HepG2 (cell line): ENCODE measurements around the gene ASL. TPM values are rescaled to one million over a fixed set of nuclear protein-coding genes. Genes with fewer than 3 reads are reported as not detected.
A peak's percentile ranks its signal among the peaks of the same experiment; 100 is the strongest.

ENCODE experiments used
- ATAD3A ChIP-seq: sonication (generic); formaldehyde crosslinking; IDR thresholded peaks from 2 replicates; pipeline ENCODE4 v1.4.0; 2020; ENCODE audit warnings: missing genetic modification reagents
- CTCF ChIP-seq: sonication (generic); formaldehyde crosslinking; IDR thresholded peaks from 2 replicates; pipeline ENCODE4 v1.5.0; 2020; ENCODE audit warnings: mild to moderate bottlenecking, missing genetic modification reagents, moderate library complexity
- ELF1 ChIP-seq: sonication (generic); formaldehyde crosslinking; IDR thresholded peaks from 2 replicates; pipeline ENCODE4 v1.4.0; 2020; ENCODE audit warnings: missing genetic modification reagents
- FUBP1 ChIP-seq: sonication (generic); formaldehyde crosslinking; IDR thresholded peaks from 2 replicates; pipeline ENCODE4 v1.5.1; 2020; ENCODE audit warnings: missing genetic modification reagents, mild to moderate bottlenecking, borderline replicate concordance
- GTF2F1 ChIP-seq: fragments of 150-350 bp; IDR thresholded peaks from 2 replicates; pipeline ENCODE4 v1.6.1; 2014; ENCODE audit warnings: low read length
- KLF11 ChIP-seq: IDR thresholded peaks from 2 replicates; pipeline ENCODE4 v1.6.1; 2016; ENCODE audit warnings: missing compliant biosample characterization
- NCOA2 ChIP-seq: sonication (generic); formaldehyde crosslinking; IDR thresholded peaks from 2 replicates; pipeline ENCODE4 v1.8.0; 2022; ENCODE audit warnings: inconsistent platforms
- SOX13 ChIP-seq, 3 experiments: fragments of 450-650 bp in 1 of 3; sonication (generic) in 1 of 3; formaldehyde crosslinking in 1 of 3; IDR thresholded peaks in 2 of 3; conservative IDR thresholded peaks in 1 of 3; 2 replicates each; pipeline versions ENCODE4 v1.5.0 to v1.6.1; 2016 to 2020; ENCODE audit warnings: antibody characterized with exemption in 1 of 3, mild to moderate bottlenecking in 1 of 3, missing compliant biosample characterization in 1 of 3, missing genetic modification reagents in 1 of 3, moderate library complexity in 1 of 3
- ZBTB42 ChIP-seq: sonication (generic); formaldehyde crosslinking; IDR thresholded peaks from 2 replicates; pipeline ENCODE4 v1.5.0; 2020; ENCODE audit warnings: mild to moderate bottlenecking, missing genetic modification reagents
- ZMYM2 ChIP-seq: sonication (generic); formaldehyde crosslinking; IDR thresholded peaks from 2 replicates; pipeline ENCODE4 v1.8.0; 2022; ENCODE audit warnings: mild to moderate bottlenecking, missing genetic modification reagents
- ZNF333 ChIP-seq: sonication (generic); formaldehyde crosslinking; IDR thresholded peaks from 2 replicates; pipeline ENCODE4 v1.4.0; 2020; ENCODE audit warnings: mild to moderate bottlenecking, missing genetic modification reagents, borderline replicate concordance
- ZNF790 ChIP-seq: sonication (generic); formaldehyde crosslinking; IDR thresholded peaks from 2 replicates; pipeline ENCODE4 v1.8.0; 2022; ENCODE audit warnings: missing genetic modification reagents, mild to moderate bottlenecking, borderline replicate concordance
- polyA plus RNA-seq, 8 experiments: library from polyadenylated mRNA; depleted of rRNA in 3 of 8; stranded (reverse) in 7 of 8; unstranded in 1 of 8; fragments of >200 nt; fragmentation: Illumina TruSeq in 4 of 8; extraction: Trizol in 4 of 8; gene quantifications; 2 replicates each; pipeline versions ENCODE4 v1.2.1 to v1.2.3, GENCODE V29; 2011 to 2016; ENCODE audit warnings: low read depth in 4 of 8, missing spikeins in 1 of 8, mixed read lengths in 1 of 8; ENCODE audit not compliant: insufficient read depth in 1 of 8
- total RNA-seq, 5 experiments: library from RNA; depleted of rRNA; stranded (reverse); fragments of >200 nt; fragmentation: Illumina TruSeq; extraction: Trizol; gene quantifications; 2 replicates each; pipeline ENCODE4 v1.2.3, GENCODE V29; 2016; ENCODE audit warnings: low read depth in 1 of 5
- TF ChIP-seq, protein P1 (sequence below): IDR thresholded peaks from 2 replicates; pipeline ENCODE4 v1.6.1; 2012; ENCODE audit warnings: low read length, improper control_type of control experiment
- TF ChIP-seq, protein P2 (sequence below): sonication (generic); formaldehyde crosslinking; IDR thresholded peaks from 2 replicates; pipeline ENCODE4 v1.9.0; 2021; ENCODE audit warnings: missing genetic modification reagents, borderline replicate concordance
- TF ChIP-seq, protein P3 (sequence below): sonication (generic); formaldehyde crosslinking; IDR thresholded peaks from 2 replicates; pipeline ENCODE4 v1.8.0; 2022; ENCODE audit warnings: mild to moderate bottlenecking, missing genetic modification reagents; ENCODE audit not compliant: insufficient replicate concordance

ASL gene
- total and polyA plus RNA-seq, 2 of the 13 experiments (the other 11 are each of a cell fraction or from before 2014, with no cell fraction given) = 71.4 to 96.5 TPM

DNA sequence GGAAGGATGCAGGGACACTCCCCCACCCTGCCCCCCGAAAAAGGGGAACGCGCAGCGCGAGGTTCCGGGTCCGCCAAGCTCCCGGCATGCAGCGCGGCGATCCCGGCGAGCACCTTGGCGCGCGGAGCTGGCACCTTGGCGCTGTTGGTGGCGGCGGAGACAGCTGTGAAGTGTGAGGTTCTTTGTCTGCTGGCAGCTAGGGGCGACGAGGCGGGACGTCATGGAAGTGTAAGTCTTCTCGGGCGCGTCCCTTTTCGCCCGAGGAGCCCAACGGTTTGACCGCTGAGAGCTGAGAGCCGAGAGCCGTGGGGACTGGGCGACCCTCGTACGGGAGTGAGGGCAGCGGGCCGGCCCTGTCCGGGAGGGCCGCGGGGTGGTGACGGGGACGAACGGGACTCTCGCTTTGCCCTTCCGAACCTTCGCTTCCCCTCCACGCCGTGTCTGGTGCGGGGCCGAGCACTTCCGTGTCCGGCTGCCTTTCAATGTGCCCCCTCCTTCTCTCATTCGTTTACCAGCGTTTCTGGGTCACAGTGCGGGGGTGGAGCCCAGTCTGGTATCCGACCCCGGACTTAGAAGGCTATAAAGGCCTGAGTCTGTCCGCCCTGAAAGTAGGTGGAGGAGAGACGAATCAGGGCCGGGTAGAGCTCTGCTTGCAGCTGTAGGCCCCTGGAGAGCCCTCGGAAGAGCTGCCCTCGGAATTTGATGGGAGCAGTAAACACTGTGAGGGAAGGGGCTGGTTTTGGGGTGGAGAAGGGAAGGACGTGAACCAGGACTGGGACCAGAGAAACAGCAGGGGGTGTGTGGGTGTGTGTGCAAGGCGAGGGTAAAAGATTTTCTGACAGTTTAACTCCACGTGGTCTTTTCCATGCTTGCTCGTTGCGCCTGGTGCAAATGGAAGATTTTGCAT lies 39.4 kb downstream of the ASL start, which contains the start of gene CRCP (continued):
- TF ChIP-seq, protein P1, sequence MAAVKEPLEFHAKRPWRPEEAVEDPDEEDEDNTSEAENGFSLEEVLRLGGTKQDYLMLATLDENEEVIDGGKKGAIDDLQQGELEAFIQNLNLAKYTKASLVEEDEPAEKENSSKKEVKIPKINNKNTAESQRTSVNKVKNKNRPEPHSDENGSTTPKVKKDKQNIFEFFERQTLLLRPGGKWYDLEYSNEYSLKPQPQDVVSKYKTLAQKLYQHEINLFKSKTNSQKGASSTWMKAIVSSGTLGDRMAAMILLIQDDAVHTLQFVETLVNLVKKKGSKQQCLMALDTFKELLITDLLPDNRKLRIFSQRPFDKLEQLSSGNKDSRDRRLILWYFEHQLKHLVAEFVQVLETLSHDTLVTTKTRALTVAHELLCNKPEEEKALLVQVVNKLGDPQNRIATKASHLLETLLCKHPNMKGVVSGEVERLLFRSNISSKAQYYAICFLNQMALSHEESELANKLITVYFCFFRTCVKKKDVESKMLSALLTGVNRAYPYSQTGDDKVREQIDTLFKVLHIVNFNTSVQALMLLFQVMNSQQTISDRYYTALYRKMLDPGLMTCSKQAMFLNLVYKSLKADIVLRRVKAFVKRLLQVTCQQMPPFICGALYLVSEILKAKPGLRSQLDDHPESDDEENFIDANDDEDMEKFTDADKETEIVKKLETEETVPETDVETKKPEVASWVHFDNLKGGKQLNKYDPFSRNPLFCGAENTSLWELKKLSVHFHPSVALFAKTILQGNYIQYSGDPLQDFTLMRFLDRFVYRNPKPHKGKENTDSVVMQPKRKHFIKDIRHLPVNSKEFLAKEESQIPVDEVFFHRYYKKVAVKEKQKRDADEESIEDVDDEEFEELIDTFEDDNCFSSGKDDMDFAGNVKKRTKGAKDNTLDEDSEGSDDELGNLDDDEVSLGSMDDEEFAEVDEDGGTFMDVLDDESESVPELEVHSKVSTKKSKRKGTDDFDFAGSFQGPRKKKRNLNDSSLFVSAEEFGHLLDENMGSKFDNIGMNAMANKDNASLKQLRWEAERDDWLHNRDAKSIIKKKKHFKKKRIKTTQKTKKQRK = no peak
- TF ChIP-seq ZNF790 (no peak), KLF11 (CRISPR knock-in tag) (peak; percentile 20; the same call in 1 of the 2 replicates), FUBP1 (CRISPR knock-in tag) (no peak), ZMYM2 (CRISPR knock-in tag) (no peak), ATAD3A (CRISPR knock-in tag) (no peak), CTCF (peak; percentile 60), NCOA2 (CRISPR knock-in tag) (0 out of 2 replicates have a peak, but pooled peaks have one; percentile 13), ZNF333 (no peak; the same call in 1 of the 2 replicates), ZBTB42 (CRISPR knock-in tag) (0 out of 2 replicates have a peak, but pooled peaks have one; percentile 48), SOX13 (IDR thresholded peaks at IDR 0.05) (no peak), SOX13 (CRISPR knock-in tag; conservative IDR thresholded peaks at IDR 0.05 in 1 of 2, IDR thresholded peaks at IDR 0.05 in 1 of 2) (peak in 1 of 2 experiments; percentile 36; a peak in 1 of 4 replicates), GTF2F1 (no peak), ELF1 (CRISPR knock-in tag) (peak; percentile 82)
- TF ChIP-seq, protein P2, sequence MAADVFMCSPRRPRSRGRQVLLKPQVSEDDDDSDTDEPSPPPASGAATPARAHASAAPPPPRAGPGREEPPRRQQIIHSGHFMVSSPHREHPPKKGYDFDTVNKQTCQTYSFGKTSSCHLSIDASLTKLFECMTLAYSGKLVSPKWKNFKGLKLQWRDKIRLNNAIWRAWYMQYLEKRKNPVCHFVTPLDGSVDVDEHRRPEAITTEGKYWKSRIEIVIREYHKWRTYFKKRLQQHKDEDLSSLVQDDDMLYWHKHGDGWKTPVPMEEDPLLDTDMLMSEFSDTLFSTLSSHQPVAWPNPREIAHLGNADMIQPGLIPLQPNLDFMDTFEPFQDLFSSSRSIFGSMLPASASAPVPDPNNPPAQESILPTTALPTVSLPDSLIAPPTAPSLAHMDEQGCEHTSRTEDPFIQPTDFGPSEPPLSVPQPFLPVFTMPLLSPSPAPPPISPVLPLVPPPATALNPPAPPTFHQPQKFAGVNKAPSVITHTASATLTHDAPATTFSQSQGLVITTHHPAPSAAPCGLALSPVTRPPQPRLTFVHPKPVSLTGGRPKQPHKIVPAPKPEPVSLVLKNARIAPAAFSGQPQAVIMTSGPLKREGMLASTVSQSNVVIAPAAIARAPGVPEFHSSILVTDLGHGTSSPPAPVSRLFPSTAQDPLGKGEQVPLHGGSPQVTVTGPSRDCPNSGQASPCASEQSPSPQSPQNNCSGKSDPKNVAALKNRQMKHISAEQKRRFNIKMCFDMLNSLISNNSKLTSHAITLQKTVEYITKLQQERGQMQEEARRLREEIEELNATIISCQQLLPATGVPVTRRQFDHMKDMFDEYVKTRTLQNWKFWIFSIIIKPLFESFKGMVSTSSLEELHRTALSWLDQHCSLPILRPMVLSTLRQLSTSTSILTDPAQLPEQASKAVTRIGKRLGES (CRISPR knock-in tag) = 0 out of 2 replicates have a peak, but pooled peaks have one; percentile 60
- TF ChIP-seq, protein P3, sequence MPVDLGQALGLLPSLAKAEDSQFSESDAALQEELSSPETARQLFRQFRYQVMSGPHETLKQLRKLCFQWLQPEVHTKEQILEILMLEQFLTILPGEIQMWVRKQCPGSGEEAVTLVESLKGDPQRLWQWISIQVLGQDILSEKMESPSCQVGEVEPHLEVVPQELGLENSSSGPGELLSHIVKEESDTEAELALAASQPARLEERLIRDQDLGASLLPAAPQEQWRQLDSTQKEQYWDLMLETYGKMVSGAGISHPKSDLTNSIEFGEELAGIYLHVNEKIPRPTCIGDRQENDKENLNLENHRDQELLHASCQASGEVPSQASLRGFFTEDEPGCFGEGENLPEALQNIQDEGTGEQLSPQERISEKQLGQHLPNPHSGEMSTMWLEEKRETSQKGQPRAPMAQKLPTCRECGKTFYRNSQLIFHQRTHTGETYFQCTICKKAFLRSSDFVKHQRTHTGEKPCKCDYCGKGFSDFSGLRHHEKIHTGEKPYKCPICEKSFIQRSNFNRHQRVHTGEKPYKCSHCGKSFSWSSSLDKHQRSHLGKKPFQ (CRISPR knock-in tag) = peak; percentile 82
